Uterus (tissue), 2 donors: ENCODE measurements around the gene RTCA.

Experiments
- POLR2A ChIP-seq, 2 donors: fragments of 450-650 bp; IDR thresholded peaks; one replicate each; pipeline ENCODE4 v1.6.1; 2016; ENCODE audit warnings: antibody characterized with exemption in 2 of 2, mild to moderate bottlenecking in 1 of 2, moderate library complexity in 1 of 2
- TF ChIP-seq, protein P1 (sequence below), 4 experiments: fragments of 200-600 bp in 2 of 4; fragments of 450-650 bp in 2 of 4; sonication (generic) in 2 of 4; IDR thresholded peaks; one replicate each; pipeline ENCODE4 v1.5.1; 2016 to 2019; ENCODE audit warnings: antibody characterized with exemption in 4 of 4, mild to moderate bottlenecking in 2 of 4, moderate library complexity in 1 of 4

DNA sequence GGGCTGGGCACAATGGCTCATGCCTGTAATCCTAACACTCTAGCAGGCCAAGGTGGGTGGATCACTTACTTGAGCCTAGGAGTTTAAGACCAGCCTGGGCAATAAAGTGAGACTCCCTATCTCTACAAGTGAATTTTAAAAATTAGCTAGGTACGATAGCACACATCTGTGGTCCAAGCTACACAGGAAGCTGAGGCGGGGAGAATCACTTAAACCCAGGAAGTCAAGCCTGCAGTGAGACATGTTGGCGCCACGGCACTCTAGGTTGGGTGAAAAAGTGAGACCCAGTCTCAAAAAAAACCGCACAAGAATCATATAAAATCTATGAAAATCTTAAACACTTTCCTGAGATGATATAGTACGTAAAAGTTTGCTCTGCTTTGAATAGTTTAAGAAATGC is 46.6 kb upstream of the RTCA start:
- TF ChIP-seq, protein P1, sequence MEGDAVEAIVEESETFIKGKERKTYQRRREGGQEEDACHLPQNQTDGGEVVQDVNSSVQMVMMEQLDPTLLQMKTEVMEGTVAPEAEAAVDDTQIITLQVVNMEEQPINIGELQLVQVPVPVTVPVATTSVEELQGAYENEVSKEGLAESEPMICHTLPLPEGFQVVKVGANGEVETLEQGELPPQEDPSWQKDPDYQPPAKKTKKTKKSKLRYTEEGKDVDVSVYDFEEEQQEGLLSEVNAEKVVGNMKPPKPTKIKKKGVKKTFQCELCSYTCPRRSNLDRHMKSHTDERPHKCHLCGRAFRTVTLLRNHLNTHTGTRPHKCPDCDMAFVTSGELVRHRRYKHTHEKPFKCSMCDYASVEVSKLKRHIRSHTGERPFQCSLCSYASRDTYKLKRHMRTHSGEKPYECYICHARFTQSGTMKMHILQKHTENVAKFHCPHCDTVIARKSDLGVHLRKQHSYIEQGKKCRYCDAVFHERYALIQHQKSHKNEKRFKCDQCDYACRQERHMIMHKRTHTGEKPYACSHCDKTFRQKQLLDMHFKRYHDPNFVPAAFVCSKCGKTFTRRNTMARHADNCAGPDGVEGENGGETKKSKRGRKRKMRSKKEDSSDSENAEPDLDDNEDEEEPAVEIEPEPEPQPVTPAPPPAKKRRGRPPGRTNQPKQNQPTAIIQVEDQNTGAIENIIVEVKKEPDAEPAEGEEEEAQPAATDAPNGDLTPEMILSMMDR (IDR thresholded peaks at IDR 0.05) = no peak
- TF ChIP-seq POLR2A (IDR thresholded peaks at IDR 0.05) = no peak
